Right lobe of liver (tissue), 4 donors: ENCODE measurements around the gene LMBRD2.

Source experiments
- POLR2A ChIP-seq: fragments of 450-650 bp; IDR thresholded peaks from one replicate; pipeline ENCODE4 v1.6.1; 2017; ENCODE audit warnings: antibody characterized with exemption, mild to moderate bottlenecking
- TF ChIP-seq, protein P1 (sequence below), 4 donors: fragments of 200-600 bp in 3 of 4; fragments of 450-650 bp in 1 of 4; IDR thresholded peaks; one replicate each; pipeline versions ENCODE4 v1.5.1 to v1.8.0; 2016 to 2022; ENCODE audit warnings: antibody characterized with exemption in 4 of 4, mild to moderate bottlenecking in 2 of 4
- donor health status: DM: no; HTN: no; CAD: no.
- donor health status: DM: no; HTN: no; CAD: no.
- donor health status: DM: no; HTN: yes; CAD: no.

DNA sequence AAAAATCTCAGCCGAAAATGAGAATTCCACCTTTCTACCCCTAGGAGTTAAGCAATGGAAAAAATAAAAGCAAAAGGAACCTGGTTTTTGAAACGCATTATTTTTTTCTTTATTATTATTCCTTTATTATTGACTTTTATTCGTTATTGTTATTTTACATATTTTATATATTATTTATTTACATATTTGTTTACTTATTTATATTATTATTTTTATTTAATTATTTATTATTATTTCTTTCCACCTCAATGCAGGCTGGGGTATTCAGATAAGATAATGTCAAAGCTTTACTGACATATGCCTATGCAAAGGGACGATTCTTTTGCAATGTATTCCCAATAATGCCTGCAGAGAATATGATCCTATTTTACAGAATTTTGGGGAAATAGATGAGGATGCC, 101.7 kb downstream of the LMBRD2 start:
- TF ChIP-seq, protein P1, sequence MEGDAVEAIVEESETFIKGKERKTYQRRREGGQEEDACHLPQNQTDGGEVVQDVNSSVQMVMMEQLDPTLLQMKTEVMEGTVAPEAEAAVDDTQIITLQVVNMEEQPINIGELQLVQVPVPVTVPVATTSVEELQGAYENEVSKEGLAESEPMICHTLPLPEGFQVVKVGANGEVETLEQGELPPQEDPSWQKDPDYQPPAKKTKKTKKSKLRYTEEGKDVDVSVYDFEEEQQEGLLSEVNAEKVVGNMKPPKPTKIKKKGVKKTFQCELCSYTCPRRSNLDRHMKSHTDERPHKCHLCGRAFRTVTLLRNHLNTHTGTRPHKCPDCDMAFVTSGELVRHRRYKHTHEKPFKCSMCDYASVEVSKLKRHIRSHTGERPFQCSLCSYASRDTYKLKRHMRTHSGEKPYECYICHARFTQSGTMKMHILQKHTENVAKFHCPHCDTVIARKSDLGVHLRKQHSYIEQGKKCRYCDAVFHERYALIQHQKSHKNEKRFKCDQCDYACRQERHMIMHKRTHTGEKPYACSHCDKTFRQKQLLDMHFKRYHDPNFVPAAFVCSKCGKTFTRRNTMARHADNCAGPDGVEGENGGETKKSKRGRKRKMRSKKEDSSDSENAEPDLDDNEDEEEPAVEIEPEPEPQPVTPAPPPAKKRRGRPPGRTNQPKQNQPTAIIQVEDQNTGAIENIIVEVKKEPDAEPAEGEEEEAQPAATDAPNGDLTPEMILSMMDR (IDR thresholded peaks at IDR 0.05) = no peak
- no peak for TF ChIP-seq POLR2A
